MCF 10A (cell line): ENCODE results near the gene POLR2I. TPM values are rescaled to one million over a fixed set of nuclear protein-coding genes. Genes with fewer than 3 reads are reported as not detected.

Experiments used
- BruUV-seq: library from RNA; stranded (reverse); fragments of 400-500 nt; replicated peaks from 2 replicates; lab custom pipeline; 2021; lab: Mats Ljungman, UMichigan
- CTCF ChIA-PET: fragments of 300-600 bp; sonication (Branson Sonifier 250); formaldehyde crosslinking; extraction: SDS; loops from one replicate; lab custom pipeline; 2021; ENCODE audit warnings: antibody characterized with exemption, inconsistent platforms; lab: Yijun Ruan, JAX
- POLR2A ChIA-PET: fragments of 300-600, 350-650 bp; sonication (Branson Sonifier 250); formaldehyde crosslinking; extraction: SDS; loops from one replicate; lab custom pipeline; 2020; ENCODE audit warnings: antibody characterized with exemption, inconsistent platforms; lab: Yijun Ruan, JAX
- DNase-seq: peaks from one replicate; pipeline ENCODE4 v3.0.0-alpha.2; 2018; ENCODE audit not compliant: unreplicated experiment
- H3K27ac Mint-ChIP-seq: one replicate; pipeline ENCODE4 v1.8.0; 2022; ENCODE audit warnings: mild to moderate bottlenecking, low read depth, mixed read lengths; ENCODE audit not compliant: unreplicated experiment
- H3K27me3 Mint-ChIP-seq: one replicate; pipeline ENCODE4 v1.8.0; 2022; ENCODE audit warnings: mixed read lengths; ENCODE audit not compliant: insufficient read depth, unreplicated experiment
- H3K36me3 Mint-ChIP-seq: one replicate; pipeline ENCODE4 v1.8.0; 2022; ENCODE audit warnings: mild to moderate bottlenecking, moderate library complexity, mixed read lengths; ENCODE audit not compliant: insufficient read depth, unreplicated experiment
- H3K4me1 Mint-ChIP-seq: one replicate; pipeline ENCODE4 v1.8.0; 2022; ENCODE audit warnings: mixed read lengths; ENCODE audit not compliant: insufficient read depth, unreplicated experiment
- H3K4me3 Mint-ChIP-seq: one replicate; pipeline ENCODE4 v1.8.0; 2022; ENCODE audit warnings: mild to moderate bottlenecking, moderate library complexity, mixed read lengths; ENCODE audit not compliant: unreplicated experiment
- H3K9me3 Mint-ChIP-seq: one replicate; pipeline ENCODE4 v1.8.0; 2022; ENCODE audit warnings: mixed read lengths; ENCODE audit not compliant: unreplicated experiment
- intact Hi-C: fragments of 100-400 bp; cut with micrococcal nuclease; formaldehyde crosslinking; loops from 2 replicates; pipeline ENCODE4 v1.14.1; 2022
- total RNA-seq: library from RNA; stranded (reverse); gene quantifications from 2 replicates; pipeline ENCODE4 v1.2.3, GENCODE V29; 2022
- TF ChIP-seq, protein P1 (sequence below): fragments of 200-600 bp; IDR thresholded peaks from one replicate; pipeline ENCODE4 v1.8.0; 2022; ENCODE audit warnings: antibody characterized with exemption, mild to moderate bottlenecking; ENCODE audit not compliant: unreplicated experiment

The POLR2I gene
- total RNA-seq, 1 experiment from 2014 or later: 112 TPM

DNA sequence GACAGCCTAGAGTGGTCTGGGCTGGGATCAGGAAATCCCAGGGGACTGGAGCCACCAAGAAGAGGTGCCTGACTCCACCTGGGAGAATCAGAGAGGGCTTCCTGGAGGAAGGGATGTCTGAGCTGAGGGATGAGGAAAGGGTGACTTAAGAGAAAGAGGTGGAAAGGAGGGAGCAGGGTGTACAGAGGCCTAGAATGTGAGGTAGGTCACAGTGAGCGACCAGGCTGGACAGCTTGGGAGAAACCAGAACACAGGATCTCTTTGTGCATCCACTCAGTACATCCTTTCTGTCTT is 1.6 kb upstream of the POLR2I start:
- no peaks in the 10 kb centered on the region for H3K9me3 Mint-ChIP-seq
- intact Hi-C loops: loop anchor here (10.0 kb wide), 1 partner anchor 231 kb away; no protein-coding TSS in a partner anchor
- POLR2A ChIA-PET: interaction anchor here (0.5 to 3.7 kb wide), 11 partner anchors 8 to 1018 kb away, joined by 3 to 32 read pairs (median 14); partner anchors contain the start of genes CAPNS1, THAP8, ZNF146 and ZNF565

DNA sequence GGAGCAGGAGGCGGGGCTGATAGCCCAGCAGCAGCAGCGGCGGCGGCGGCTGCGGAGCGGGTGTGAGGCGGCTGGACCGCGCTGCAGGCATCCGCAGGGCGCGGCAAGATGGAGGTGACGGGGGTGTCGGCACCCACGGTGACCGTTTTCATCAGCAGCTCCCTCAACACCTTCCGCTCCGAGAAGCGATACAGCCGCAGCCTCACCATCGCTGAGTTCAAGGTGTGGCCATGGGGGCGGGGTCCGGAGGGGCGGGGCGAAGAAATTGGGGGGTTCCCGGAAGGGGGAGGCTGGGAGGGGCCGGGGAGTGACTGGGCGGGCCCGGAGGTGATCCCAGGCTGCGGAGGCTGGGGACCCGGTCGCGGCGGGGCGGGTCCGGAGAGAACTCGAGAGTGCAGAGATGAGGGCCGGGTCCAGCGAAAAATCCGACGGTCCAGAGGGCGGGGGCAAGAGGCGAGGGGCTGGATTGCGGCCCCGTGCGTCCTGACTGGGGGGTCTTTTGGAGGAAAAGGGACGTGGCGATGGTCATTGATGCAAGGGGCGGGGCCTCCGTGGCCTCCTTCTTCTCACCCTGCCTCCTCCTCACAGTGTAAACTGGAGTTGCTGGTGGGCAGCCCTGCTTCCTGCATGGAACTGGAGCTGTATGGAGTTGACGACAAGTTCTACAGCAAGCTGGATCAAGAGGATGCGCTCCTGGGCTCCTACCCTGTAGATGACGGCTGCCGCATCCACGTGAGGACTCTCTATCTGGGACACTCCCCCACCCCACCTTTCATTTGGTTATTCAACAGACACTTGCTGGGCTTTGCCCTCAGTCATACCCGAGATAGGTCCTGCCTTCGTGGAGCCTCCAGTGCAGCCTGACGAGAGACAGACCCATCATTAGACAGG is 1.0 kb upstream of the POLR2I start, which contains the start of gene TBCB:
Gene TBCB, plus strand, starts transcription at position 16 of the 891 bp plus-strand sequence. Its CDS starts 93 bp downstream, at position 109.
- TSS peak; percentile 48 for BruUV-seq
- Mint-ChIP-seq H3K27ac (peak within 1 kb of the TSS; percentile 94), H3K4me3 (peak within 1 kb of the TSS; percentile 91), H3K36me3 (peaks cover 77% of the 10 kb centered on the region), H3K4me1 (peaks cover 17% of the 10 kb centered on the region), H3K27me3 (no peaks in the 10 kb centered on the region), H3K9me3 (no peaks in the 10 kb centered on the region)
- DNase-seq: no peak
- ChIA-PET CTCF (interaction anchor here (0.5 to 4.3 kb wide), 6 partner anchors 12 to 1757 kb away, joined by 3 to 27 read pairs (median 5); no protein-coding TSS in a partner anchor), POLR2A (interaction anchor here (0.7 to 3.7 kb wide), 26 partner anchors 9 to 1102 kb away, joined by 3 to 32 read pairs (median 4); partner anchors contain the start of genes ALKBH6, CAPNS1, NFKBID and PSENEN)
- intact Hi-C loops: loop anchor here (2.0 to 10.0 kb wide), 2 partner anchors 21 to 231 kb away; no protein-coding TSS in a partner anchor
- TF ChIP-seq, protein P1, sequence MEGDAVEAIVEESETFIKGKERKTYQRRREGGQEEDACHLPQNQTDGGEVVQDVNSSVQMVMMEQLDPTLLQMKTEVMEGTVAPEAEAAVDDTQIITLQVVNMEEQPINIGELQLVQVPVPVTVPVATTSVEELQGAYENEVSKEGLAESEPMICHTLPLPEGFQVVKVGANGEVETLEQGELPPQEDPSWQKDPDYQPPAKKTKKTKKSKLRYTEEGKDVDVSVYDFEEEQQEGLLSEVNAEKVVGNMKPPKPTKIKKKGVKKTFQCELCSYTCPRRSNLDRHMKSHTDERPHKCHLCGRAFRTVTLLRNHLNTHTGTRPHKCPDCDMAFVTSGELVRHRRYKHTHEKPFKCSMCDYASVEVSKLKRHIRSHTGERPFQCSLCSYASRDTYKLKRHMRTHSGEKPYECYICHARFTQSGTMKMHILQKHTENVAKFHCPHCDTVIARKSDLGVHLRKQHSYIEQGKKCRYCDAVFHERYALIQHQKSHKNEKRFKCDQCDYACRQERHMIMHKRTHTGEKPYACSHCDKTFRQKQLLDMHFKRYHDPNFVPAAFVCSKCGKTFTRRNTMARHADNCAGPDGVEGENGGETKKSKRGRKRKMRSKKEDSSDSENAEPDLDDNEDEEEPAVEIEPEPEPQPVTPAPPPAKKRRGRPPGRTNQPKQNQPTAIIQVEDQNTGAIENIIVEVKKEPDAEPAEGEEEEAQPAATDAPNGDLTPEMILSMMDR: no peak

More for the DNA sequence above, 1.6 kb upstream of the POLR2I start:
- no TSS peak for BruUV-seq
- peak overlapping the region; percentile 91 for H3K4me3 Mint-ChIP-seq
- no peak for DNase-seq
- CTCF ChIA-PET: interaction anchor here (0.6 to 4.3 kb wide), 5 partner anchors 12 to 57 kb away, joined by 3 to 27 read pairs (median 5); no protein-coding TSS in a partner anchor
- peaks cover 17% of the 10 kb centered on the region for H3K4me1 Mint-ChIP-seq
- H3K27me3 Mint-ChIP-seq: no peaks in the 10 kb centered on the region
- peak overlapping the region; percentile 53 for H3K27ac Mint-ChIP-seq
- TF ChIP-seq, protein P1: no peak
- peaks cover 76% of the 10 kb centered on the region for H3K36me3 Mint-ChIP-seq

DNA sequence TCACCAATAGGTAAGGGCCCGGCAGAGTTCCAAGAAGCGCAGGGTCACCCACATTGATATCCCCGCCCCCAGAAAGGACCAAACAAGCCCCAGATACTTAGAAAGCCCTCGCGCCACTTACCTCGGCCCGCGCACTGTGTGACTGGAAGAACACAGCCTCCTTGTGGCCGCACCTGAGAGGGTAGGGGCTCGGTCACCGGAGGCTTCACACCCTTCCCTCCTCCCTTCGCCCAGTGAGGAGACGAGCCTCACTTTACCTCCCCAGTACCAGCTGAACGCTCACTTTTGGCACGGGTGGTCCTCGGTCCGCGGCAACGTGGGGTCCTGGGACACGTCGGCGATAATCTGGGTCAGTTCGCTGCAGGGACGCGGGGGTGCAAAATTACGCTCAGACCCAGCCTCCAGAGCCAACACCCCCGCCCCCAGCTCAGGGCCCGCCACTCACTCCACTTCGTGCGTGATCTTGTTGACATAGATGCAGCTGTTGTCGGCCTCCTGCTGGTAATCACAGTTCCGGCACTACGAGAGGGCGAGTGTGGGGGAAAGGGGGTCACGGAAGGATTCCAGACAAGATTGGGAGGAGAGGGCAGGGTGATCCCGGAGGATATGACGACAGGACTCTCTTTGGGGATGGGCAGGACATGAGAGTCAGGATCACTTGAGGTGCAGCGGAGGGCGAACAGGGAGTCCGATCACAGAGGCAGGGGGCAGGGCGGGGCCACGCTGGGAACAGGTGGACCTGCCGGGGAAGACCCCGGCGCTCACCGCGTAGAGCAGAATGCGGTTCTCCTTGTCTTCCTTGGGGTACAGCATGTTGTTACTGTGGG is 568 bp downstream of the POLR2I start:
- BruUV-seq: TSS peak; percentile 65
- Mint-ChIP-seq H3K4me1 (peaks cover 17% of the 10 kb centered on the region), H3K36me3 (peaks cover 69% of the 10 kb centered on the region), H3K4me3 (peak overlapping the region; percentile 91), H3K27me3 (no peaks in the 10 kb centered on the region), H3K27ac (peak overlapping the region; percentile 94), H3K9me3 (no peaks in the 10 kb centered on the region)
- intact Hi-C loops: loop anchor here (1.0 to 10.0 kb wide), 3 partner anchors 23 to 229 kb away; no protein-coding TSS in a partner anchor
- TF ChIP-seq, protein P1: no peak
- ChIA-PET POLR2A (interaction anchor here (0.6 to 3.7 kb wide), 19 partner anchors 8 to 946 kb away, joined by 3 to 32 read pairs (median 5); partner anchors contain the start of genes ALKBH6, CAPNS1, NFKBID and SDHAF1), CTCF (interaction anchor here (0.9 to 1.9 kb wide), 4 partner anchors 53 to 233 kb away, joined by 3 to 8 read pairs (median 6); no protein-coding TSS in a partner anchor)
- peak; percentile 40 for DNase-seq
